HL-60 (cell line): ENCODE data around the gene MC1R.

Source experiments
- DNase-seq, 2 experiments: peaks; one replicate each; pipeline ENCODE4 v3.0.0-alpha.2; 2010 to 2020; ENCODE audit warnings: low read depth in 1 of 2, low spot score in 1 of 2
- H3K27ac ChIP-seq: fragments of 250-450 bp; sonication (Bioruptor Pico); replicated peaks from 2 replicates; pipeline ENCODE4 v1.5.1; 2020; ENCODE audit warnings: mild to moderate bottlenecking, moderate library complexity
- H3K27me3 ChIP-seq: fragments of 250-450 bp; sonication (Bioruptor Pico); 2 replicates; pipeline ENCODE4 v1.5.1; 2021; ENCODE audit warnings: mild to moderate bottlenecking, moderate library complexity; ENCODE audit not compliant: insufficient read depth, poor library complexity, severe bottlenecking
- H3K4me3 ChIP-seq: replicated peaks from 2 replicates; pipeline ENCODE4 v1.5.1; 2011; ENCODE audit warnings: mild to moderate bottlenecking, control low read depth, low read length; ENCODE audit not compliant: insufficient read depth
- CTCF ChIP-seq: IDR thresholded peaks from one replicate; pipeline ENCODE4 v1.5.1; 2011; ENCODE audit warnings: low read length, control low read depth, inconsistent platforms; ENCODE audit not compliant: insufficient read depth
- GABPA ChIP-seq: IDR thresholded peaks from 2 replicates; pipeline ENCODE4 v1.6.1; 2012; ENCODE audit warnings: low read depth
- POLR2AphosphoS5 ChIP-seq: IDR thresholded peaks from 2 replicates; pipeline ENCODE4 v1.6.1; 2012; ENCODE audit warnings: low read depth
- SPI1 ChIP-seq: IDR thresholded peaks from 2 replicates; pipeline ENCODE4 v1.6.1; 2012; ENCODE audit warnings: low read depth, mild to moderate bottlenecking, borderline replicate concordance
- TF ChIP-seq, protein P1 (sequence below): IDR thresholded peaks from 2 replicates; pipeline ENCODE4 v1.6.1; 2012; ENCODE audit warnings: low read depth; ENCODE audit not compliant: insufficient replicate concordance

MC1R gene

GRCh38 chr16:89922477-89922883, 3.8 kb downstream of the MC1R start:
- peak overlapping the region; percentile 28 for H3K4me3 ChIP-seq
- H3K27ac ChIP-seq, result no peak overlapping the region
- TF ChIP-seq GABPA, result no peak
- no peak for TF ChIP-seq CTCF
- no peak for TF ChIP-seq POLR2AphosphoS5
- TF ChIP-seq, protein P1, sequence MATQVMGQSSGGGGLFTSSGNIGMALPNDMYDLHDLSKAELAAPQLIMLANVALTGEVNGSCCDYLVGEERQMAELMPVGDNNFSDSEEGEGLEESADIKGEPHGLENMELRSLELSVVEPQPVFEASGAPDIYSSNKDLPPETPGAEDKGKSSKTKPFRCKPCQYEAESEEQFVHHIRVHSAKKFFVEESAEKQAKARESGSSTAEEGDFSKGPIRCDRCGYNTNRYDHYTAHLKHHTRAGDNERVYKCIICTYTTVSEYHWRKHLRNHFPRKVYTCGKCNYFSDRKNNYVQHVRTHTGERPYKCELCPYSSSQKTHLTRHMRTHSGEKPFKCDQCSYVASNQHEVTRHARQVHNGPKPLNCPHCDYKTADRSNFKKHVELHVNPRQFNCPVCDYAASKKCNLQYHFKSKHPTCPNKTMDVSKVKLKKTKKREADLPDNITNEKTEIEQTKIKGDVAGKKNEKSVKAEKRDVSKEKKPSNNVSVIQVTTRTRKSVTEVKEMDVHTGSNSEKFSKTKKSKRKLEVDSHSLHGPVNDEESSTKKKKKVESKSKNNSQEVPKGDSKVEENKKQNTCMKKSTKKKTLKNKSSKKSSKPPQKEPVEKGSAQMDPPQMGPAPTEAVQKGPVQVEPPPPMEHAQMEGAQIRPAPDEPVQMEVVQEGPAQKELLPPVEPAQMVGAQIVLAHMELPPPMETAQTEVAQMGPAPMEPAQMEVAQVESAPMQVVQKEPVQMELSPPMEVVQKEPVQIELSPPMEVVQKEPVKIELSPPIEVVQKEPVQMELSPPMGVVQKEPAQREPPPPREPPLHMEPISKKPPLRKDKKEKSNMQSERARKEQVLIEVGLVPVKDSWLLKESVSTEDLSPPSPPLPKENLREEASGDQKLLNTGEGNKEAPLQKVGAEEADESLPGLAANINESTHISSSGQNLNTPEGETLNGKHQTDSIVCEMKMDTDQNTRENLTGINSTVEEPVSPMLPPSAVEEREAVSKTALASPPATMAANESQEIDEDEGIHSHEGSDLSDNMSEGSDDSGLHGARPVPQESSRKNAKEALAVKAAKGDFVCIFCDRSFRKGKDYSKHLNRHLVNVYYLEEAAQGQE, result no peak
- no peak for TF ChIP-seq SPI1
- H3K27me3 ChIP-seq, result peaks cover 14% of the 10 kb centered on the region
- DNase-seq, result no peak

DNA sequence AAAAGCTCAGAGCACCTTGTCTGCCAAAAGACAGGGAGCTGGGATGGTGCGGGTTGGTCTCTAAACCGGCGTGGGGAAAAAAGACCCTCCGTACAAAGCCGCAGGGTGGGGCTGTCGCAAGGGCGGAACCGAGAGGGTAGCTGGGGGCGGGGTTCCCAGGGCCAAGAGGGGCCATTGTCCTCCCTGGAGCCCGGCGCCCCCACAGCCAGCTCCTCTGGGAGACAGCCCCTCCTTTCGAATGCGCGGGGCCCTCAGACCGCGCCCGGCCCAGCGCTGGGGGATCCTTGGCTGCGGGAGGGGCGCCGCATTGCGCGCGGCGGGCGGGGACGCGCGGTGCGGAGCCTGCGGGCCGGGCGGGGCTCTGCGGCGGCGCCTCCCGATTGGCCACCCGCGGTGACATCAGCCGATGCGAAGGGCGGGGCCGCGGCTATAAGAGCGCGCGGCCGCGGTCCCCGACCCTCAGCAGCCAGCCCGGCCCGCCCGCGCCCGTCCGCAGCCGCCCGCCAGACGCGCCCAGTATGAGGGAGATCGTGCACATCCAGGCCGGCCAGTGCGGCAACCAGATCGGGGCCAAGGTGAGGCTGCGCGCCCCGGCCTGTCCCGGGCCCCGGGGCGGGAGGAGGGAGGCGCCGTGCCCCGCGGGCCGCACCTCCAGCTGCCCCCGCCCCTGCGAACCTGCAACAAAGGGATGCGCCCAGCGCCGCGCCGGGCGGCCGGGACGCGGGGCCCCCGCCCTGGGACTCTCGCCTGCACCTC, 4.4 kb downstream of the MC1R start, which contains the start of gene TUBB3:
Gene TUBB3, plus strand, starts transcription at position 459 of the 756 bp plus-strand sequence. Its CDS starts 60 bp downstream, at position 519.
- Histone ChIP-seq H3K27me3 (peaks cover 14% of the 10 kb centered on the region), H3K27ac (no peak within 1 kb of the TSS), H3K4me3 (peak within 1 kb of the TSS; percentile 28)
- no peak for DNase-seq
- TF ChIP-seq, protein P1, result no peak
- TF ChIP-seq GABPA (no peak), POLR2AphosphoS5 (no peak), CTCF (no peak), SPI1 (no peak)

DNA sequence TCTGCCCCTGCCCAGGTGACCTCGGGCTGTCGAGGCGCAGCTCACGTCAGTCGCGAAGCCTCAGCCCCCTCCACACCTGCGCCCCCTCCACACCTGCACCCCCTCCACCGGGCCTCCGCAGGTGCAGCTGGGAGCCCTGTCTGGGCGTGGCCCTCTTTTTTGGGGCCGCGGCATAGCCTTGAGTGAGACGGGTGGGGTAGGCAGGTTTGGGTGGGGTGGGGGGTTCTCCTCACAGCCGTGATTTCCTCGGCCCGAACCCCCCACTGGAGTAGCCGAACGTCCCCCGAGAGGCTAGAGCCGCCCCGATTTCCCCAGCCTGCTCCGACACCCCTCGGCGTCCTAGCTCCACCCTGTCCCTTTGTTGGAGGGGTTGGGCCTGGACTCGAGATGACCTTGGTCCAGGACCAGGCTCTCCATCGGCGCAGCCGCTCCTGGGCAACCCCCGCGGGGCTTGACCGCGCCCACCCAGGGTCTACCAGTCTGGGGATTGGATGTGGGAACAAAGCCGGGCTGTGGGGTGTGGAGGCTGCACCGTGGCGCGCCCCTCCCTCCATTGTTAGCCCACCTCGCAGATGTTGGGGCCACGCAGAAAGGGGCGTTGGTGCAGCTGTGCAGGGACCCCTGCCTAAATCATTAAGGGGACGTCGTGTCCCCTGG, 5.1 kb downstream of the MC1R start:
- TF ChIP-seq SPI1, result no peak
- TF ChIP-seq, protein P1, result no peak
- no peak for TF ChIP-seq POLR2AphosphoS5
- no peak for TF ChIP-seq GABPA
- TF ChIP-seq CTCF, result no peak
- DNase-seq, result no peak
- H3K4me3 ChIP-seq, result no peak overlapping the region
- no peak overlapping the region for H3K27ac ChIP-seq
- H3K27me3 ChIP-seq, result peaks cover 14% of the 10 kb centered on the region
